Lower leg skin (tissue), 4 donors: ENCODE results near the gene RAPGEF4. TPM values are rescaled to one million over a fixed set of nuclear protein-coding genes. Genes with fewer than 3 reads are reported as not detected.

Experiments
- DNase-seq, 2 donors: peaks; one replicate each; pipeline ENCODE4 v3.0.0-alpha.2; 2019; ENCODE audit warnings: low spot score in 2 of 2
- H3K4me3 ChIP-seq: fragments of 200-600 bp; sonication (generic); 2 replicates; pipeline ENCODE4 v1.5.1; 2017; ENCODE audit warnings: mild to moderate bottlenecking, low read depth; ENCODE audit not compliant: poor library complexity, severe bottlenecking
- CTCF ChIP-seq, 3 donors: fragments of 450-650 bp; IDR thresholded peaks; one replicate each; pipeline ENCODE4 v1.5.1; 2016; ENCODE audit warnings: antibody characterized with exemption in 3 of 3, mild to moderate bottlenecking in 3 of 3, moderate library complexity in 2 of 3
- POLR2A ChIP-seq, 2 donors: fragments of 450-650 bp; IDR thresholded peaks; one replicate each; pipeline ENCODE4 v1.6.1; 2016 to 2017; ENCODE audit warnings: antibody characterized with exemption in 2 of 2, mild to moderate bottlenecking in 1 of 2, moderate library complexity in 1 of 2
- WGBS, 2 donors: methylation state at CpG; one replicate each; pipeline ENCODE4 v1.1.5; 2018; 5-methylcytosine and 5-hydroxymethylcytosine counted together
- intact Hi-C: fragments of 100-400 bp; cut with DNase I; formaldehyde crosslinking; loops from one replicate; pipeline ENCODE4 v1.15.0; 2023; ENCODE audit warnings: low total_unique reads
- total RNA-seq, 4 donors: library from RNA; depleted of rRNA; stranded (reverse); fragments of >200 nt; gene quantifications; one replicate each; pipeline ENCODE4 v1.1.0, GENCODE V29; 2016

Gene RAPGEF4
- total RNA-seq, 4 donors from 2014 or later = 15.5 to 25.8 (median 25.0) TPM

GRCh38 chr2:173044686-173045085 lies 309.0 kb downstream of the RAPGEF4 start:
- intact Hi-C loops = no loop called here
- 90 to 92% methylated on average over 10 of the region's 10 CpGs for WGBS, 2 donors
- TF ChIP-seq CTCF (IDR thresholded peaks at IDR 0.05) = no peak
- no peak for TF ChIP-seq POLR2A (IDR thresholded peaks at IDR 0.05)
- no peak overlapping the region for H3K4me3 ChIP-seq
- DNase-seq = no peak

DNA sequence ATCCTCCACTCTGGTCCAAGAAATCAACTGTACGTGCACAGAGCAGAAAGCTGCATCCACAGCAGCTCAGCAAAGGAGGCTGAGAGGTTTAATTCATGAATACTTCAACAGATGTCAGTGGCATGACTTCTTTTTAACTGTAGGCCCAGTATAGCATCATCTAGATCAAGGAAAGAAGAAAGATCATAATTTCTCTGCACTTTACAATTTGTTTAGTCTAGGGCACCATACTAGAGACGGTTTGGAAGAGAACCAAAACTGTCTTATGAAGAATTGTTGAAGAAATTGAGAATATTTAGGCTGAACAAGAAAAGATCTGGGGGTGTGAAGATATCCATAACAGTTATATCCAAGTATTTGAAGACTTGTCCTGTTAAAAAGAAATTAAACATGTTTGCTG lies 309.5 kb downstream of the RAPGEF4 start:
- H3K4me3 ChIP-seq = no peak overlapping the region
- no peak for TF ChIP-seq POLR2A (IDR thresholded peaks at IDR 0.05)
- no peak for TF ChIP-seq CTCF (IDR thresholded peaks at IDR 0.05)
- DNase-seq = no peak
- intact Hi-C loops = no loop called here
- 89 to 92% methylated on average over 2 of the region's 2 CpGs for WGBS, 2 donors

DNA sequence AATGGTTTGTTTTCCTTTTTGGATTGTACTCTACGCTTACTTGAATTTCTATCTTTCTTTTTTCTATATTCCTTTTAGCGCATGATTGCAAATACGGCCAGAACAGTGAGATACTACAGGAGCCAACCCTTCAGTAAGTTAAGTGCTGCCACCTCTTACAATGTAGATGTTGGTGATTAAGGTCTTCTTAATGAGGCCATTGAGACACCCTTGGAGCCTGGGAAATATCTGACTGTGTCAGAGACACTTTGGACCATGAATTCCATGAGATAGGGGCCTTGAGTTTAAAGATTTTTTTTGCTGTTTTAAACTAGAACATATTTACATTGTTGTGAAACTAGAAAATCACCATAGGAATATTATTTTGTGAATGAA lies 312.9 kb downstream of the RAPGEF4 start:
- whole genome bisulfite sequencing, 2 donors = 54 to 59% methylated on average over 3 of the region's 3 CpGs

GRCh38 chr2:173048897-173049661 lies 313.4 kb downstream of the RAPGEF4 start:
- 10 to 11% methylated on average over 4 of the region's 4 CpGs for WGBS, 2 donors
- intact Hi-C loops = no loop called here
- peak; percentile 84 to 92 for DNase-seq
- TF ChIP-seq CTCF (IDR thresholded peaks at IDR 0.05) = no peak
- H3K4me3 ChIP-seq = no peak overlapping the region

More for the DNA sequence above, 312.9 kb downstream of the RAPGEF4 start:
- intact Hi-C loops = no loop called here
- no peak overlapping the region for H3K4me3 ChIP-seq
- DNase-seq = no peak
- TF ChIP-seq CTCF (IDR thresholded peaks at IDR 0.05) (no peak), POLR2A (IDR thresholded peaks at IDR 0.05) (no peak)

DNA sequence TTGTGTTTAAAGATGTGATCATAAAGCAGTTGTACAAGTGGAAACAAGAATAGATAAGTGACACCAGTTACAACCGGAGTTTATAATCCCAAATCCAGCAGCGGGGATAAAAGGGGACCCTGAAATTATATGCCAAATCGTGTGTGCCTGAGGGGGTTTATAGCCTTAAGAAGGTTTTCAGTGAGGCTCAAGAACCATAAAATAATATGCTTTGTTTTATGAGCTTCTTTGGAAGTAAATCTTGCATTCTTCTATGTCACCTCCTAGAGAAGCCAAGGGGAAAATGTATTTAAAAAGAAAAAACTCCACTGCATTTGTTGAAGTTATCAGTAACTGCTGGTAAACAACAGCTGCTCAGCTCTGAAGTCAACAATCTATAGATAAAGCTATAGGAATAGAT lies 314.2 kb downstream of the RAPGEF4 start:
- no peak overlapping the region for H3K4me3 ChIP-seq
- WGBS, 2 donors = 68 to 70% methylated on average over 3 of the region's 3 CpGs
- intact Hi-C loops = no loop called here
- TF ChIP-seq CTCF (IDR thresholded peaks at IDR 0.05) (no peak), POLR2A (IDR thresholded peaks at IDR 0.05) (no peak)
- no peak for DNase-seq

GRCh38 chr2:173050684-173051083 lies 315.0 kb downstream of the RAPGEF4 start:
- H3K4me3 ChIP-seq = no peak overlapping the region
- 67 to 79% methylated on average over 4 of the region's 4 CpGs for WGBS, 2 donors
- intact Hi-C loops = no loop called here
- no peak for TF ChIP-seq CTCF (IDR thresholded peaks at IDR 0.05)
- no peak for TF ChIP-seq POLR2A (IDR thresholded peaks at IDR 0.05)
- no peak for DNase-seq
